GM12892 (cell line): ENCODE data around the gene EMILIN2.

Experiments
- POLR2A ChIP-seq: IDR thresholded peaks from 2 replicates; pipeline ENCODE4 v1.6.1; 2011; ENCODE audit warnings: low read depth, low read length, control low read depth
- POLR2AphosphoS5 ChIP-seq: IDR thresholded peaks from 2 replicates; pipeline ENCODE4 v1.6.1; 2011; ENCODE audit warnings: low read depth, low read length, control low read depth
- TAF1 ChIP-seq: IDR thresholded peaks from 2 replicates; pipeline ENCODE4 v1.6.1; 2011; ENCODE audit warnings: low read depth, mild to moderate bottlenecking, control low read depth, low read length, borderline replicate concordance

- no peak for TF ChIP-seq POLR2A
- no peak for TF ChIP-seq POLR2AphosphoS5
- TF ChIP-seq TAF1 = no peak
Measured at GRCh38 chr18:2850816-2851215, 4.0 kb downstream of the EMILIN2 start.
